CD4-positive, alpha-beta T cell (primary cell): ENCODE data around the gene TMEM131. TPM values are rescaled to one million over a fixed set of nuclear protein-coding genes. Genes with fewer than 3 reads are reported as not detected.
A peak's percentile ranks its signal among the peaks of the same experiment; 100 is the strongest.

ENCODE experiments used
- ATAC-seq: fragments of 200-7000 bp; cut with Tn5 transposase; one replicate; pipeline ENCODE4 v1.10.0; 2022; ENCODE audit warnings: mild to moderate bottlenecking; ENCODE audit not compliant: poor library complexity
- CTCF ChIA-PET: fragments of 350-600 bp; sonication (Branson Sonifier 250); formaldehyde crosslinking; loops from one replicate; lab custom pipeline; 2021; ENCODE audit warnings: antibody characterized with exemption, inconsistent platforms; lab: Charles Lee
- POLR2A ChIA-PET: fragments of 350-600 bp; sonication (Branson Sonifier 250); formaldehyde crosslinking; loops from one replicate; lab custom pipeline; 2021; ENCODE audit warnings: antibody characterized with exemption, inconsistent platforms; lab: Charles Lee
- DNase-seq, 14 experiments: peaks; one replicate each; pipeline ENCODE4 v3.0.0-alpha.2; 2013 to 2020; ENCODE audit warnings: mixed read lengths in 2 of 14
- H3K27ac ChIP-seq, 2 donors: one replicate each; pipeline versions ENCODE4 v1.5.1 to v1.7.0; 2013; ENCODE audit warnings: low read length in 2 of 2, low read depth in 1 of 2, mild to moderate bottlenecking in 1 of 2
- H3K27me3 ChIP-seq, 2 experiments: 1 replicate in 1 of 2; 2 replicates in 1 of 2; pipeline versions ENCODE4 v1.6.1 to v1.7.0; 2013; ENCODE audit warnings: low read length in 2 of 2, control low read depth in 1 of 2, mild to moderate bottlenecking in 1 of 2, moderate library complexity in 1 of 2; ENCODE audit not compliant: insufficient read depth in 2 of 2, control insufficient read depth in 1 of 2
- H3K36me3 ChIP-seq: one replicate; pipeline ENCODE4 v1.6.1; 2013; ENCODE audit warnings: low read length, control low read depth; ENCODE audit not compliant: insufficient read depth
- H3K4me1 ChIP-seq: one replicate; pipeline ENCODE4 v1.6.1; 2013; ENCODE audit warnings: low read length, control low read depth; ENCODE audit not compliant: insufficient read depth
- H3K4me3 ChIP-seq: one replicate; pipeline ENCODE4 v1.5.1; 2013; ENCODE audit warnings: mild to moderate bottlenecking, low read length, moderate library complexity
- H3K9me3 ChIP-seq, 2 experiments: 1 replicate in 1 of 2; 2 replicates in 1 of 2; pipeline versions ENCODE4 v1.6.1 to v1.7.0; 2013; ENCODE audit warnings: low read length in 2 of 2, mild to moderate bottlenecking in 2 of 2, control low read depth in 1 of 2, moderate library complexity in 1 of 2; ENCODE audit not compliant: control insufficient read depth in 1 of 2, insufficient read depth in 1 of 2
- H3K27ac Mint-ChIP-seq: one replicate; pipeline ENCODE4 v1.8.0; 2020; ENCODE audit warnings: mixed read lengths
- H3K27me3 Mint-ChIP-seq: one replicate; pipeline ENCODE4 v1.8.0; 2021; ENCODE audit warnings: mixed read lengths
- H3K36me3 Mint-ChIP-seq: one replicate; pipeline ENCODE4 v1.8.0; 2021; ENCODE audit warnings: low read depth, mixed read lengths
- H3K4me1 Mint-ChIP-seq: one replicate; pipeline ENCODE4 v1.8.0; 2021; ENCODE audit warnings: low read depth, mixed read lengths
- H3K4me3 Mint-ChIP-seq: one replicate; pipeline ENCODE4 v1.8.0; 2020; ENCODE audit warnings: mild to moderate bottlenecking, mixed read lengths
- H3K9me3 Mint-ChIP-seq: one replicate; pipeline ENCODE4 v1.8.0; 2020; ENCODE audit warnings: mixed read lengths
- intact Hi-C, 2 experiments: fragments of 100-400 bp; cut with DNase I in 1 of 2; cut with micrococcal nuclease in 1 of 2; formaldehyde crosslinking; loops; one replicate each; pipeline versions ENCODE4 v1.15.1 to v1.9.0; 2023 to 2025; cut with DNase I, micrococcal nuclease
- total RNA-seq, 174 experiments: library from RNA in 2 of 174; stranded (reverse) in 2 of 174; gene quantifications; one replicate each; pipeline ENCODE4 v1.2.3 and lab custom pipeline; 2021 to 2026
- TF ChIP-seq, protein P1 (sequence below): fragments of 200-600 bp; IDR thresholded peaks from one replicate; pipeline ENCODE4 v1.8.0; 2022; ENCODE audit warnings: antibody characterized with exemption, mild to moderate bottlenecking

Gene TMEM131
- total RNA-seq, 2 experiments from 2014 or later = 29.2 to 33.6 TPM

DNA sequence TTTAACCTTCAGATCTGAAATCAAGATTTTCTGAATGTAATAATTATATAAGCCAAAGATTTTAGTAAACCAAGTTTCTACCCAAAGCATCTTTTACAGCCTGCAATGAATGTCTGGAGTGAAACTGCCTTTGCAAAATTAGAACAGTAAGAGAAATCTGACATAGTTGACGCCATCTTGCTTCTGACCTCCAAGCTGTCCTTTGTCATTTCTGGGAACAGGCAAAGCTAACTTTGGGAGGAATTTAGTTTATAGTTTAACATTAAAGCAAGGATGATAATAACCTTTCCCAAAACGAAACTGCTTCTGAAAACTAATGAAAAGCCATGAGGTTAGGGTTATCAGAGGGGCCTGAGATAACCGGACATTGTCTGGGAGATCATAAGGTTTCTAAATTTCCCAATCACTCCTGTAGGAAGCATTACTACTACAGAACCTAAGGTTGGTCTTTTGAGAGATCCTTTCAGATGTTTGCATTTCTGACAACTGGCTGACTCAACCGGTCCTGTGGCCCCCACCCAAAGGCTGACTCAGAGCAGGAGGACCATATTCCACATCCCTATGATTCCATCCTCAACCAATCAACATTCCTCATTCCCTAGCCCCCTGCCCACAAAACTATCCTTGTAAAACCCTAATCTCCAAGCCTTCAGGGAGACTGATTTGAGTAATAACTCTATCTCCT lies 124.5 kb downstream of the TMEM131 start:
- CTCF ChIA-PET = interaction anchor here (0.9 kb wide), 1 partner anchor 126 kb away, joined by 3 read pairs; no protein-coding TSS in a partner anchor
- intact Hi-C loops = no loop called here
- peaks cover 63% of the 10 kb centered on the region for H3K4me1 Mint-ChIP-seq

DNA sequence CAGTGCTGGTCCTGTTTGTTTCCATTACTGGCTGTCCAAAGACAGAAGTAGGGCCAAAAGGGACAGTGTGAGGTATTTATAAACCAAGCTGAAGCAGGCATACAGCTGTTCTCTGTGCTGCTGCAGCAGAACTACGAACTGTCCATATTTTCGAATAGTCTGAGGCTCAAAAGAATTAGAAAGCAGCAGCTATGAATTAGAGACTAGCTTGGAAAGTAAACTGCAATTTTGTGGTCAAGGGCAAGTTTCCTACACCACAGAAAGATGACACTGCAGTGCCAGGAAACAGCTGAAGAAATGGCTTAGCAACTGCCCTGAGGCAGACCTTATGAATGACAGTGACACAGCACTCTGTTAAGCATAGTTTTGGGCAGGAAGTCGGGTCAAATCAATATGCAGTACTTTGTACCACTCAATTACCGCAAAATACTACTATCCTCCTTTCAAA lies 125.3 kb downstream of the TMEM131 start:
- Histone ChIP-seq H3K4me1 (peaks cover 24% of the 10 kb centered on the region), H3K27ac (no peak overlapping the region), H3K27me3 (no peaks in the 10 kb centered on the region), H3K36me3 (no peaks in the 10 kb centered on the region), H3K9me3 (peaks cover 0 to 14% of the 10 kb centered on the region in 2 experiments), H3K4me3 (no peak overlapping the region)
- ATAC-seq (peak; percentile 49), DNase-seq (peak in 6 of 14 experiments; percentile 5 to 64 (median 28))
- Mint-ChIP-seq H3K9me3 (no peaks in the 10 kb centered on the region), H3K4me1 (peaks cover 55% of the 10 kb centered on the region), H3K27me3 (no peaks in the 10 kb centered on the region), H3K36me3 (peaks cover 32% of the 10 kb centered on the region), H3K4me3 (peak overlapping the region; percentile 50), H3K27ac (peak overlapping the region; percentile 52)
- TF ChIP-seq, protein P1, sequence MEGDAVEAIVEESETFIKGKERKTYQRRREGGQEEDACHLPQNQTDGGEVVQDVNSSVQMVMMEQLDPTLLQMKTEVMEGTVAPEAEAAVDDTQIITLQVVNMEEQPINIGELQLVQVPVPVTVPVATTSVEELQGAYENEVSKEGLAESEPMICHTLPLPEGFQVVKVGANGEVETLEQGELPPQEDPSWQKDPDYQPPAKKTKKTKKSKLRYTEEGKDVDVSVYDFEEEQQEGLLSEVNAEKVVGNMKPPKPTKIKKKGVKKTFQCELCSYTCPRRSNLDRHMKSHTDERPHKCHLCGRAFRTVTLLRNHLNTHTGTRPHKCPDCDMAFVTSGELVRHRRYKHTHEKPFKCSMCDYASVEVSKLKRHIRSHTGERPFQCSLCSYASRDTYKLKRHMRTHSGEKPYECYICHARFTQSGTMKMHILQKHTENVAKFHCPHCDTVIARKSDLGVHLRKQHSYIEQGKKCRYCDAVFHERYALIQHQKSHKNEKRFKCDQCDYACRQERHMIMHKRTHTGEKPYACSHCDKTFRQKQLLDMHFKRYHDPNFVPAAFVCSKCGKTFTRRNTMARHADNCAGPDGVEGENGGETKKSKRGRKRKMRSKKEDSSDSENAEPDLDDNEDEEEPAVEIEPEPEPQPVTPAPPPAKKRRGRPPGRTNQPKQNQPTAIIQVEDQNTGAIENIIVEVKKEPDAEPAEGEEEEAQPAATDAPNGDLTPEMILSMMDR = no peak
- ChIA-PET CTCF (interaction anchor here (0.9 kb wide), 1 partner anchor 126 kb away, joined by 3 read pairs; no protein-coding TSS in a partner anchor), POLR2A (no interaction called here)
- intact Hi-C loops = no loop called here

More for the DNA sequence above, 124.5 kb downstream of the TMEM131 start:
- peaks cover 0 to 10% of the 10 kb centered on the region in 2 experiments for H3K9me3 ChIP-seq
- no peak for DNase-seq
- H3K27me3 Mint-ChIP-seq = no peaks in the 10 kb centered on the region
- H3K9me3 Mint-ChIP-seq = no peaks in the 10 kb centered on the region
- H3K36me3 ChIP-seq = no peaks in the 10 kb centered on the region
- TF ChIP-seq, protein P1 = no peak
- POLR2A ChIA-PET = no interaction called here
- peak overlapping the region; percentile 52 for H3K27ac Mint-ChIP-seq
- no peak overlapping the region for H3K4me3 Mint-ChIP-seq
- no peaks in the 10 kb centered on the region for H3K27me3 ChIP-seq
- no peak overlapping the region for H3K4me3 ChIP-seq
- no peak overlapping the region for H3K27ac ChIP-seq
- no peak for ATAC-seq
- H3K4me1 ChIP-seq = peaks cover 24% of the 10 kb centered on the region
- H3K36me3 Mint-ChIP-seq = peaks cover 31% of the 10 kb centered on the region

DNA sequence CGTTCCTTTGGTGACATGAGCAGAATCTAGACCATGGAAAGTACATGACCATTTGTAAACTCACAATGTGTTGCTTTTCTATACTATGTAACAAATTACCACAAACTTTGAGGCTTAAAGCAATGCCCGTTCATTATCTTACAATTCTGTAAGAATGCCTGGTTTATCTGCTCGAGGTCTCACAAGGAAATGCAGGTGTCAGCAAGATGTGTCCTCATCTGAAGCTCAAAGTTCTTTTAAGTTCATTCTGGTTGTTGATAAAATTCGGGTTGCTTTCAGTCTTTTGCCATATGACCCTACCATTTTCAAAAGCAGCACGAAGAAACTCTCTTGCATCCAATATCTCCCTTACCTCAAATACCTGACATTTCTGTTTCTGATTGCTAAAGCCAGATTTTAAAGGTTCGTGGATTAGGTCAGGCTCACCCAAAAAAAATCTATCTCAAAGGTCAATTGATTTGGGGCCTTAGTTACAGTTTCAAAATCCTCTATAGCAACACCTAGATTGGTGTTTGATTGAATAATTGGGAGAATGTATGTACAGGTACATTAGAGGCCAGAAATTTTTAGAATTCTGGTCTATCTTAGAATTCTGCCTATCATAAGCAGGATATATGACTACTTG lies 125.9 kb downstream of the TMEM131 start:
- Mint-ChIP-seq H3K4me1 (peaks cover 49% of the 10 kb centered on the region), H3K4me3 (no peak overlapping the region), H3K9me3 (no peaks in the 10 kb centered on the region), H3K27ac (no peak overlapping the region), H3K27me3 (no peaks in the 10 kb centered on the region), H3K36me3 (peaks cover 32% of the 10 kb centered on the region)
- DNase-seq = no peak
- Histone ChIP-seq H3K27ac (no peak overlapping the region), H3K4me3 (no peak overlapping the region), H3K9me3 (peaks cover 0 to 14% of the 10 kb centered on the region in 2 experiments), H3K4me1 (peaks cover 24% of the 10 kb centered on the region), H3K36me3 (no peaks in the 10 kb centered on the region), H3K27me3 (no peaks in the 10 kb centered on the region)
- ATAC-seq = no peak
- POLR2A ChIA-PET = no interaction called here
- intact Hi-C loops = no loop called here
- CTCF ChIA-PET = no interaction called here
- TF ChIP-seq, protein P1 = no peak
